ENCODE measurements around the gene FAM83F.
"Not testable (repeated sequence)": the region's sequence is repeated elsewhere in the genome, so short reads cannot be mapped to it uniquely, and the experiment has no call there.

FAM83F gene

DNA sequence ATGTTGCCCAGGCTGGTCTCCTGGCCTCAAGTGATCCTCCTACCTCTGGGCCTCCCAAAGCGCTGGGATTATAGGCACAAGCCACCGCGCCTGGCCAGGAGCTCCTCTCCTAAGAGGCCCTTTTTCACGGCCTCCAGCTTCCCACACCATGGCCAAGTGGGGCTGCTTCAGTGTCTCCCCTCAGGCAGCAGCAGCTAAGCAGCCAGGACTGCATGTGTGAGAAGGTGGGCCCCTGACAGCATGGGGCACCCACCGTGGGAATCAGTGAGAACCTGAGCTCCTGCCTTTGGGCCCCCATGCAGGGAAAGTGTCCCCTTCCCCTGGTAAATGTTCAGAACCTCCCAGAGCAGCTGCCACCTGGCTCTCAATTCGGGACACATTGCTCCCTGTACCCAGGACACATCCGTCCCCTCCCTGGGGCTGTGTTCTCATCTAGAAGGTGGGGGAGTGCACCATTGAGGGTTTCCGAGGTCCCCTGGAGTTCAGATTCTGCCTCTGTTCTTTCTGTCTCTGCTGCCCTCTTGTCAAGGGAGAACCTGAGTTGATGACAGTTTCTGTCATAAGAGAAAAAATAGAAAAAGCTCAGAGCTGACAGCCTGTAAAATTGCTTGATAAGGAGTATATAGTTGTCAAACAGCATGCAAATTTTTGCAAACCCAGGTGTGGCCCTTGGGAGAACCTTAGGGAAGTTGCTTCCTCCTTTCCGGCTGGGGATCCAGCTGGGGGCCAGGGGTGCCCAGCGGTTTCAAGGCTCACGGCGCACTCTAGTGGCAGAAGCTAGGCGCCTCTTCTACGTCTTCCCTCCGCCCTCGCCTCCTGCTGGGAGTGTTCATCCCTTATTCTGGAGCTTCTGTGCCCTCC lies 29.7 kb downstream of the FAM83F start:
- H3K27me3 Mint-ChIP-seq = peaks cover 5% of the 10 kb centered on the region
- H3K36me3 Mint-ChIP-seq = no peaks in the 10 kb centered on the region
- peaks cover 5% of the 10 kb centered on the region for H3K4me1 Mint-ChIP-seq
- ATAC-seq (ENCODE audit: low read depth) (peak; percentile 88), DNase-seq (ENCODE audit: low spot score in 2 of 2) (peak; percentile 59)
- H3K9me3 Mint-ChIP-seq = no peaks in the 10 kb centered on the region
- no peak overlapping the region for H3K4me3 Mint-ChIP-seq
- H3K27ac Mint-ChIP-seq = no peak overlapping the region

DNA sequence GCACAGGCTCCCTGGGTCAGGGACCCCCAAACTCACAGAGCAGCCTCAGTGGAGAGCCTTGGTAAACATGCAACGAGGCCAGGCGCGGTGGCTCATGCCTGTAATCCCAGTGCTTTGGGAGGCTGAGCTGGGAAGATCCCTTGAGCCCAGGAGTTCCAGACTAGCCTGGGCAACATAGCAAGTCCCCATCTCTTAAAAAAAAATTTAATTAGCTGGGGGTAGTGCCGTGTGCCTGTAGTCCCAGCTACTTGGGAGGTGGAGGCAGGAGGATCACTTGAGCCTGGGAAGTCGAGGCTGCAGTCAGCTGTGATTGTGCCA lies 30.3 kb downstream of the FAM83F start:
- not testable (repeated sequence) for H3K27me3 Mint-ChIP-seq; H3K36me3 Mint-ChIP-seq; ATAC-seq (ENCODE audit: low read depth); H3K27ac Mint-ChIP-seq; H3K9me3 Mint-ChIP-seq; H3K4me3 Mint-ChIP-seq; DNase-seq (ENCODE audit: low spot score in 2 of 2); H3K4me1 Mint-ChIP-seq

DNA sequence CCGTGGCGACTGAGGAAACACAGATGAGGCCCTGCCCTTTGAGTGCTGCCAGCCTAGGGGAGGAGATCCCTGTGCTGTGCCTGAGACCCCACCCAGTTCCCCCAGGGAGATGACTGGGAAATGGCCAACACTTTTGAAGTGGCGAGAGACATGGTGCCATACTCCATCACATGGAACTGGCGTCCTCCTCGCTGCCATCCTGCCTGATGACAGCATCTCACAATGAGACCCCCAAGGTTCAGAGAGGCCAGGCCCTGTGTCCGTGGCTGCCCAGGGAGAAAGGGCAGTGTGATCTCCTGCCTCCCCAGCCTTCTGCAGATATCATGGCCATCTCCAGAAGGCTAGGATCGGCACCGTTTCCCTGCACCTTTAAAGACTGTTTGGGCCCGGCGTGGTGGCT lies 31.1 kb downstream of the FAM83F start:
- no peak overlapping the region for H3K4me3 Mint-ChIP-seq

GRCh38 chr22:40026641-40027040 lies 31.9 kb downstream of the FAM83F start:
- Mint-ChIP-seq H3K27me3 (peaks cover 2% of the 10 kb centered on the region), H3K36me3 (no peaks in the 10 kb centered on the region), H3K4me3 (no peak overlapping the region), H3K9me3 (no peaks in the 10 kb centered on the region), H3K27ac (peak overlapping the region; percentile 31), H3K4me1 (peaks cover 5% of the 10 kb centered on the region)
- DNase-seq (ENCODE audit: low spot score in 2 of 2) (no peak), ATAC-seq (ENCODE audit: low read depth) (no peak)

More for the DNA sequence above, 31.1 kb downstream of the FAM83F start:
- Mint-ChIP-seq H3K4me1 (peaks cover 5% of the 10 kb centered on the region), H3K36me3 (no peaks in the 10 kb centered on the region), H3K27ac (no peak overlapping the region), H3K9me3 (no peaks in the 10 kb centered on the region), H3K27me3 (peaks cover 3% of the 10 kb centered on the region)
- DNase-seq (ENCODE audit: low spot score in 2 of 2) = no peak
- ATAC-seq (ENCODE audit: low read depth) = no peak

GRCh38 chr22:40027191-40028097 lies 32.7 kb downstream of the FAM83F start:
- peak overlapping the region; percentile 31 for H3K27ac Mint-ChIP-seq
- ATAC-seq (ENCODE audit: low read depth) = no peak
- no peaks in the 10 kb centered on the region for H3K9me3 Mint-ChIP-seq
- H3K4me3 Mint-ChIP-seq = no peak overlapping the region
- peaks cover 5% of the 10 kb centered on the region for H3K4me1 Mint-ChIP-seq
- DNase-seq (ENCODE audit: low spot score in 2 of 2) = no peak
- peaks cover 2% of the 10 kb centered on the region for H3K27me3 Mint-ChIP-seq
- H3K36me3 Mint-ChIP-seq = no peaks in the 10 kb centered on the region

- no peaks in the 10 kb centered on the region for H3K36me3 Mint-ChIP-seq
- peaks cover 5% of the 10 kb centered on the region for H3K4me1 Mint-ChIP-seq
- H3K27me3 Mint-ChIP-seq = peaks cover 2% of the 10 kb centered on the region
- no peak overlapping the region for H3K27ac Mint-ChIP-seq
- H3K9me3 Mint-ChIP-seq = no peaks in the 10 kb centered on the region
- ATAC-seq (ENCODE audit: low read depth) (no peak), DNase-seq (ENCODE audit: low spot score in 2 of 2) (no peak)
- no peak overlapping the region for H3K4me3 Mint-ChIP-seq
These were observed 33.3 kb downstream of the FAM83F start for GRCh38 chr22:40028098-40028425.

- ATAC-seq (ENCODE audit: low read depth) = no peak
- Mint-ChIP-seq H3K4me3 (no peak overlapping the region), H3K27ac (no peak overlapping the region), H3K9me3 (no peaks in the 10 kb centered on the region), H3K4me1 (peaks cover 5% of the 10 kb centered on the region), H3K36me3 (no peaks in the 10 kb centered on the region), H3K27me3 (peaks cover 6% of the 10 kb centered on the region)
- no peak for DNase-seq (ENCODE audit: low spot score in 2 of 2)
These were observed 34.6 kb downstream of the FAM83F start for GRCh38 chr22:40029189-40029890.

DNA sequence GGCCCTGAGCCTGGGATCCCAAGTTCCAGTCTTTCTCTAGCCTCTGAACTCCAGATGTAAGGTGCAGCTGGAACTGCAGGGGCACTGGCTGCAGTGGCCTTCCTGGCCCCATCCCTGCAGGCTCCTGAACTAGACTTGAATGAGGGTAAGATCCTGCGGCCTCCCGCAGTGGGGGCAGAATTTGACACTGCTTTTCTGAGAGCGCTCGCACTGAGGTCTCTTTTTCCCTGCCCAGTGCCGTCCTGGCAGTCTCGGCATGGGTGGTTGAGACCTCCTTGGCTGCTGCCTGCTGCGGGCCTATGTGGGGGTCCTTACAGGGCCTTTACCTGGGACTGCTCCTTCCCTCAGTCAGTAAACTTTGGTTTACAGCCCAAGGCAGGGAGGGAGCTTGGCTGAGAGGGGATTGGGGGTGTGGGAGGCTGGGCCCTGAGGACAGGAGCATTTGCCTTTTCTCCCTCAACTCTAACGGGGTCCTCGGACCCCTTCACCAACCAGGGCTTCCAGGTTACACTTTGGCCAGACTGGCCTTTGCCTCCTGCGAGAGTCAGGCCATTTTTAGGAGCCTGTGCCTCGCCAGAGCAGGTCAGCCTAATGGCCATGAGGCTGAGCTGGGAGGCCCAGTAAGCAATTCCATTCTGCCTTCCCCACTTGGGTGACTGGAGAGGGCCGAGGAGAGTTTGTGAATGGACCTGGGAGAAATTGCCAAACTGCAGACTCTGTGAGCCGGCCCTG lies 35.4 kb downstream of the FAM83F start:
- no peak for ATAC-seq (ENCODE audit: low read depth)
- no peak for DNase-seq (ENCODE audit: low spot score in 2 of 2)
- H3K36me3 Mint-ChIP-seq = no peaks in the 10 kb centered on the region
- H3K27ac Mint-ChIP-seq = no peak overlapping the region
- H3K4me3 Mint-ChIP-seq = no peak overlapping the region
- H3K27me3 Mint-ChIP-seq = peaks cover 6% of the 10 kb centered on the region
- H3K9me3 Mint-ChIP-seq = no peaks in the 10 kb centered on the region
- H3K4me1 Mint-ChIP-seq = no peaks in the 10 kb centered on the region

DNA sequence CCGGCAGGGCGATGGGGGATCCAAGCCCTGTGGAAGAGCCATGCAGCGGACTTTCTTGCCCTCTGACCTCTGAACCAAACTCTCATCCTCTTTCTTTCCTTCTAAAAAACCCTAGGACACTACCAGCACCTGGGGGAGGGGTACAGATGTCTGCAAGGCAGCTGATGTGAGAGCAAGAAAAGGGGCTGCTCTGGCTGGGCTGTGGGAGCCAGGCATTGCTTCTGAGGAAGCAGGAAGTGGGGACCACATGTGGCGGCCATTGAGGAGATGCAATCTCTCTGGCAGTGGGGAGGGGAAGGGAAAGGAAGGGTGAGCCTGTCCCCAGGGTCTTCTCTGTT lies 36.0 kb downstream of the FAM83F start:
- Mint-ChIP-seq H3K27ac (no peak overlapping the region), H3K9me3 (no peaks in the 10 kb centered on the region), H3K4me3 (no peak overlapping the region), H3K4me1 (no peaks in the 10 kb centered on the region), H3K27me3 (peaks cover 6% of the 10 kb centered on the region), H3K36me3 (no peaks in the 10 kb centered on the region)
- ATAC-seq (ENCODE audit: low read depth) (no peak), DNase-seq (ENCODE audit: low spot score in 2 of 2) (no peak)

GRCh38 chr22:40031766-40032470 lies 37.2 kb downstream of the FAM83F start:
- H3K9me3 Mint-ChIP-seq = no peaks in the 10 kb centered on the region
- H3K36me3 Mint-ChIP-seq = no peaks in the 10 kb centered on the region
- no peak overlapping the region for H3K27ac Mint-ChIP-seq
- H3K27me3 Mint-ChIP-seq = peaks cover 6% of the 10 kb centered on the region
- H3K4me1 Mint-ChIP-seq = peaks cover 4% of the 10 kb centered on the region
- ATAC-seq (ENCODE audit: low read depth) = no peak
- no peak overlapping the region for H3K4me3 Mint-ChIP-seq
- no peak for DNase-seq (ENCODE audit: low spot score in 2 of 2)

DNA sequence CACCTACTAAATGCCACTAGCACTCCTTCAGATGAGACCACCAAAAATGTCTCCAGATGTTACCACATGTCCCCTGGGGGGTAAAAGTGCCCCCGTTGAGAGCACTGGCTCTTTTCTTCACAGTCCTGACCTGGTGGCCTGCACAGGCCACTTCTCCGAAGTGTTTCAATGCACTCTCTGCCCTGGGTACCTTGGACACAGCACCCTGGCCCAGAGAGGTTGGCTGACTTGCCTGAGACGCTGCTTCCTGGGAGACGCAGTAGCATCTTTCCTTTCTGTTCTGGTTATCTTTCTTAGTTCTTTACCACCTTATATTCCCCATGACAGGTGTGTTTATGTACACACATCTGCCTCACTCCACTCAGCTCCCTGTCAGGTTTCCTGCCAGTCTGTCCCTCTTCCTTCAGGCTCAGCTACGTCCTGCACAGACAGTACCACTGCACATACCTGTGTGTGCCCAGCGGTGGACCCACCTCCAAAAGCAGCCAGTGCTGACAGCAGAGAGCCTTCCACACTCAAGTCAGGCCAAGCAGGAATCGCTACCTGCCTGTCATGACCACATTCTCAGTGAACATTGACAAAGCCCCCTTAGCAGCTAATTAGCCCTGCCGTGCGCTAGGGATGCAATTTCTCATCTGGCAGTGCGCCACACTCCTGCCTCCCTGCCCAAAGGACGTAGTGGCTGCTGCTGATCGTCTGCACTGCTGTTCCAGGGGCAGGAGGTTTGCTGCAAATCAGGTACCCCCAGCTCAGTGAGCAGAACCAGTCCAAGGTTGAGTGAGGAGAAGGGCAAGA lies 39.0 kb downstream of the FAM83F start:
- Mint-ChIP-seq H3K27ac (no peak overlapping the region), H3K9me3 (no peaks in the 10 kb centered on the region), H3K4me1 (peaks cover 4% of the 10 kb centered on the region), H3K4me3 (no peak overlapping the region), H3K27me3 (peaks cover 13% of the 10 kb centered on the region), H3K36me3 (no peaks in the 10 kb centered on the region)
- no peak for DNase-seq (ENCODE audit: low spot score in 2 of 2)
- no peak for ATAC-seq (ENCODE audit: low read depth)

- DNase-seq (ENCODE audit: low spot score in 2 of 2) (no peak), ATAC-seq (ENCODE audit: low read depth) (no peak)
- Mint-ChIP-seq H3K36me3 (no peaks in the 10 kb centered on the region), H3K27me3 (peaks cover 19% of the 10 kb centered on the region), H3K9me3 (no peaks in the 10 kb centered on the region), H3K4me3 (no peak overlapping the region), H3K27ac (no peak overlapping the region), H3K4me1 (peaks cover 4% of the 10 kb centered on the region)
These were observed 40.6 kb downstream of the FAM83F start for GRCh38 chr22:40035351-40035750.

DNA sequence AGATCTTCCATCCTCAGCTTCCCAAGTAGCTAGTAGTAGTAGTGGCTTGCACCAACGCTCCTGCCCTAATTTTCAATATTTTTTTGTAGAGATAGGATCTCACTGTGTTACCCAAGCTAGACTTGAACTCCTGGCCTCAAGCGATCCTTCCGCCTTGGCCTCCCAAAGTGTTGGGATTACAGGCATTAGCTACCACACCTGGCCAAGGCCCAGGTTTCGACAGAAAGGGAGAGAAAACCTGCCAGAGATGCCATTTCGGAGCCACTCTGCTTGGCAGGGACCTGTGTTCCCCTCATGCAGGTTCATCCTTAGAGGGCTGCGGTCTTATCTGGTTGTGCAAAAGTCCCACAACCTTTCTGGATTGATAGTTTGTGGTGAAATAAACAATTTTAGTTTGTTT lies 41.4 kb downstream of the FAM83F start:
- peaks cover 4% of the 10 kb centered on the region for H3K4me1 Mint-ChIP-seq
- no peak for ATAC-seq (ENCODE audit: low read depth)

More for the DNA sequence above, 41.4 kb downstream of the FAM83F start:
- Mint-ChIP-seq H3K9me3 (no peaks in the 10 kb centered on the region), H3K4me3 (no peak overlapping the region), H3K27me3 (peaks cover 19% of the 10 kb centered on the region), H3K36me3 (no peaks in the 10 kb centered on the region), H3K27ac (no peak overlapping the region)
- no peak for DNase-seq (ENCODE audit: low spot score in 2 of 2)

Data from memory B cell (primary cell).